Tibial artery (tissue), 4 donors: ENCODE data around the gene ANKFY1.

Source experiments
- DNase-seq, 2 donors: peaks; one replicate each; pipeline ENCODE4 v3.0.0-alpha.2; 2019
- H3K27ac ChIP-seq, 2 donors: fragments of 200-600 bp; sonication (generic) in 1 of 2; 1 replicate in 1 of 2; 2 replicates in 1 of 2; pipeline ENCODE4 v1.5.1; 2018 to 2019; ENCODE audit warnings: mild to moderate bottlenecking in 1 of 2
- H3K27me3 ChIP-seq, 2 donors: fragments of 200-600 bp; sonication (generic) in 1 of 2; one replicate each; pipeline versions ENCODE4 v1.5.1 to v1.6.0; 2016 to 2019
- H3K36me3 ChIP-seq, 3 donors: fragments of 200-600 bp; sonication (generic) in 2 of 3; one replicate each; pipeline ENCODE4 v1.5.1; 2016 to 2019; ENCODE audit warnings: mild to moderate bottlenecking in 2 of 3
- H3K4me1 ChIP-seq, 4 donors: fragments of 200-600 bp; sonication (generic) in 2 of 4; 1 replicate in 3 of 4; 2 replicates in 1 of 4; pipeline ENCODE4 v1.5.1; 2016 to 2019
- H3K4me3 ChIP-seq, 2 donors: fragments of 200-600 bp; sonication (generic) in 1 of 2; 1 replicate in 1 of 2; 2 replicates in 1 of 2; pipeline ENCODE4 v1.5.1; 2018 to 2019; ENCODE audit warnings: mild to moderate bottlenecking in 2 of 2
- H3K9me3 ChIP-seq, 3 donors: fragments of 200-600 bp; sonication (generic) in 1 of 3; one replicate each; pipeline ENCODE4 v1.5.1; 2016 to 2019
- CTCF ChIP-seq, 2 experiments: fragments of 200-600 bp in 1 of 2; fragments of 450-650 bp in 1 of 2; IDR thresholded peaks; one replicate each; pipeline ENCODE4 v1.5.1; 2017 to 2019; ENCODE audit warnings: antibody characterized with exemption in 2 of 2, mild to moderate bottlenecking in 1 of 2, moderate library complexity in 1 of 2
- intact Hi-C: fragments of 100-400 bp; cut with DNase I; formaldehyde crosslinking; loops from one replicate; pipeline ENCODE4 v1.15.0; 2023; ENCODE audit warnings: low total_unique reads

Gene ANKFY1

GRCh38 chr17:4175921-4176807, 87.6 kb downstream of the ANKFY1 start:
- Histone ChIP-seq H3K27me3 (no peaks in the 10 kb centered on the region), H3K4me1 (no peaks in the 10 kb centered on the region), H3K27ac (no peak overlapping the region), H3K9me3 (no peaks in the 10 kb centered on the region), H3K36me3 (peaks cover 86 to 100% (median 92%) of the 10 kb centered on the region in 3 donors), H3K4me3 (no peak overlapping the region)
- intact Hi-C loops = no loop called here
- DNase-seq = no peak
- no peak for TF ChIP-seq CTCF (IDR thresholded peaks at IDR 0.05)

- H3K27me3 ChIP-seq = no peaks in the 10 kb centered on the region
- intact Hi-C loops = no loop called here
- H3K4me3 ChIP-seq = no peak overlapping the region
- no peaks in the 10 kb centered on the region for H3K4me1 ChIP-seq
- no peak overlapping the region for H3K27ac ChIP-seq
- peaks cover 89 to 100% (median 95%) of the 10 kb centered on the region in 3 donors for H3K36me3 ChIP-seq
- no peaks in the 10 kb centered on the region for H3K9me3 ChIP-seq
- no peak for TF ChIP-seq CTCF (IDR thresholded peaks at IDR 0.05)
- no peak for DNase-seq
Measured at GRCh38 chr17:4174556-4174955, 89.2 kb downstream of the ANKFY1 start.

- TF ChIP-seq CTCF (IDR thresholded peaks at IDR 0.05) = no peak
- Histone ChIP-seq H3K27ac (no peak overlapping the region), H3K4me1 (no peaks in the 10 kb centered on the region), H3K9me3 (no peaks in the 10 kb centered on the region), H3K27me3 (no peaks in the 10 kb centered on the region), H3K4me3 (no peak overlapping the region), H3K36me3 (peaks cover 89 to 100% (median 95%) of the 10 kb centered on the region in 3 donors)
- DNase-seq = no peak
- intact Hi-C loops = no loop called here
Measured at GRCh38 chr17:4173781-4174180, 90.0 kb downstream of the ANKFY1 start.

- Histone ChIP-seq H3K27ac (no peak overlapping the region), H3K36me3 (peaks cover 85 to 100% (median 95%) of the 10 kb centered on the region in 3 donors), H3K27me3 (no peaks in the 10 kb centered on the region), H3K4me1 (no peaks in the 10 kb centered on the region), H3K9me3 (no peaks in the 10 kb centered on the region), H3K4me3 (no peak overlapping the region)
- TF ChIP-seq CTCF (IDR thresholded peaks at IDR 0.05) = no peak
- no peak for DNase-seq
- intact Hi-C loops = no loop called here
Measured at GRCh38 chr17:4172356-4172755, 91.4 kb downstream of the ANKFY1 start.

GRCh38 chr17:4170639-4171280, 93.0 kb downstream of the ANKFY1 start:
- Histone ChIP-seq H3K36me3 (peaks cover 81 to 100% (median 91%) of the 10 kb centered on the region in 3 donors), H3K4me3 (no peak overlapping the region), H3K9me3 (no peaks in the 10 kb centered on the region), H3K4me1 (no peaks in the 10 kb centered on the region), H3K27ac (no peak overlapping the region), H3K27me3 (no peaks in the 10 kb centered on the region)
- intact Hi-C loops = no loop called here
- no peak for DNase-seq
- TF ChIP-seq CTCF (IDR thresholded peaks at IDR 0.05) = no peak
